Nephron (organoid): ENCODE results near the gene INS.

ENCODE experiments used
- H3K27ac Mint-ChIP-seq, 3 experiments: 2 replicates each; pipeline ENCODE4 v1.8.0; 2020; ENCODE audit warnings: mixed read lengths in 3 of 3, mild to moderate bottlenecking in 2 of 3, moderate library complexity in 1 of 3
- H3K27me3 Mint-ChIP-seq: 2 replicates; pipeline ENCODE4 v1.8.0; 2021; ENCODE audit warnings: low read depth, mild to moderate bottlenecking, moderate library complexity, mixed read lengths
- H3K36me3 Mint-ChIP-seq: 2 replicates; pipeline ENCODE4 v1.8.0; 2020; ENCODE audit warnings: low read depth, mixed read lengths
- H3K4me1 Mint-ChIP-seq: 2 replicates; pipeline ENCODE4 v1.8.0; 2020; ENCODE audit warnings: mixed read lengths
- H3K4me3 Mint-ChIP-seq, 3 experiments: 2 replicates each; pipeline ENCODE4 v1.8.0; 2020; ENCODE audit warnings: mild to moderate bottlenecking in 3 of 3, mixed read lengths in 3 of 3, moderate library complexity in 2 of 3
- H3K9me3 Mint-ChIP-seq: 2 replicates; pipeline ENCODE4 v1.8.0; 2020; ENCODE audit warnings: mixed read lengths
- TF ChIP-seq, protein P1 (sequence below), 3 experiments: fragments of 200-600 bp; sonication (generic); IDR thresholded peaks; one replicate each; pipeline ENCODE4 v1.5.0; 2021; ENCODE audit warnings: antibody characterized with exemption in 3 of 3; ENCODE audit not compliant: unreplicated experiment in 3 of 3

The INS gene

DNA sequence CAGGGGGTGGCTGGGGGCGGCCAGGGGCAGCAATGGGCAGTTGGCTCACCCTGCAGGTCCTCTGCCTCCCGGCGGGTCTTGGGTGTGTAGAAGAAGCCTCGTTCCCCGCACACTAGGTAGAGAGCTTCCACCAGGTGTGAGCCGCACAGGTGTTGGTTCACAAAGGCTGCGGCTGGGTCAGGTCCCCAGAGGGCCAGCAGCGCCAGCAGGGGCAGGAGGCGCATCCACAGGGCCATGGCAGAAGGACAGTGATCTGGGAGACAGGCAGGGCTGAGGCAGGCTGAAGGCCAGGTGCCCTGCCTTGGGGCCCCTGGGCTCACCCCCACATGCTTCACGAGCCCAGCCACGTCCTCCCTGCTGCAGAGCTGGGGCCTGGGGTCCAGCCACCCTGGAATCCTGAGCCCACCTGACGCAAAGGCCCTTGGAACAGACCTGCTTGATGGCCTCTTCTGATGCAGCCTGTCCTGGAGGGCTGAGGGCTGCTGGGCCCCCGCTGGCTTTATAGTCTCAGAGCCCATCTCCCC is at the start of gene INS:
Gene INS (minus strand): TSS at position 474 of the 524 bp plus-strand sequence. CDS start 238 bp downstream, at position 236.
- H3K9me3 Mint-ChIP-seq = no peaks in the 10 kb centered on the region
- H3K4me1 Mint-ChIP-seq = no peaks in the 10 kb centered on the region
- no peaks in the 10 kb centered on the region for H3K27me3 Mint-ChIP-seq
- H3K4me3 Mint-ChIP-seq = no peak within 1 kb of the TSS
- no peaks in the 10 kb centered on the region for H3K36me3 Mint-ChIP-seq
- no peak within 1 kb of the TSS for H3K27ac Mint-ChIP-seq
- TF ChIP-seq, protein P1, sequence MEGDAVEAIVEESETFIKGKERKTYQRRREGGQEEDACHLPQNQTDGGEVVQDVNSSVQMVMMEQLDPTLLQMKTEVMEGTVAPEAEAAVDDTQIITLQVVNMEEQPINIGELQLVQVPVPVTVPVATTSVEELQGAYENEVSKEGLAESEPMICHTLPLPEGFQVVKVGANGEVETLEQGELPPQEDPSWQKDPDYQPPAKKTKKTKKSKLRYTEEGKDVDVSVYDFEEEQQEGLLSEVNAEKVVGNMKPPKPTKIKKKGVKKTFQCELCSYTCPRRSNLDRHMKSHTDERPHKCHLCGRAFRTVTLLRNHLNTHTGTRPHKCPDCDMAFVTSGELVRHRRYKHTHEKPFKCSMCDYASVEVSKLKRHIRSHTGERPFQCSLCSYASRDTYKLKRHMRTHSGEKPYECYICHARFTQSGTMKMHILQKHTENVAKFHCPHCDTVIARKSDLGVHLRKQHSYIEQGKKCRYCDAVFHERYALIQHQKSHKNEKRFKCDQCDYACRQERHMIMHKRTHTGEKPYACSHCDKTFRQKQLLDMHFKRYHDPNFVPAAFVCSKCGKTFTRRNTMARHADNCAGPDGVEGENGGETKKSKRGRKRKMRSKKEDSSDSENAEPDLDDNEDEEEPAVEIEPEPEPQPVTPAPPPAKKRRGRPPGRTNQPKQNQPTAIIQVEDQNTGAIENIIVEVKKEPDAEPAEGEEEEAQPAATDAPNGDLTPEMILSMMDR (IDR thresholded peaks at IDR 0.05; ENCODE audit: unreplicated experiment in 3 of 3) = no peak

- Mint-ChIP-seq H3K4me3 (no peak overlapping the region), H3K27me3 (peaks cover 18% of the 10 kb centered on the region), H3K36me3 (no peaks in the 10 kb centered on the region), H3K9me3 (no peaks in the 10 kb centered on the region), H3K27ac (peak overlapping the region in 2 of 3 experiments; percentile 63 to 75), H3K4me1 (peaks cover 48% of the 10 kb centered on the region)
- TF ChIP-seq, protein P1 (IDR thresholded peaks at IDR 0.05; ENCODE audit: unreplicated experiment in 3 of 3) = no peak
Measured at GRCh38 chr11:2210366-2211112, 49.5 kb upstream of the INS start.

DNA sequence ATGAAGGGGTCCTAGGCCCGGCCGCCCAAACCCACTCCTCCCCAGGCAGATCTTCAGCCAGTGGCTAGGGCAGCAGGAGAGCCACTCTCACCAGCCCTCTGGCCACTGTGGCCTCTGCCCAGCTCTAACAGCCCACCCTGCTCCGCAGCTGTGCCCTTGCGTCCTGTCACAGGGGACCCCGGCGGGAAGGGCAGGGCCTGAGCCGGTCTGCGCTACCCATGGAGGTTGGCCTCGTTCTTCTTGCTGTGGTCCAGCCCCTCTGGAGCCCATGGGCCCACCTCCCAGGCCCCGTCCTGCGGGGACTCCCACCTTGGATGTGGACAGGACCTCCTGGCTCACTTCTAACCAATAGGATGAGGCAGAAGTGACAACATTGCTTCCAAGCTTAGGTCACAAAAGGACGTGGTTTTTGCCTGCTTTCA is 48.9 kb upstream of the INS start:
- Mint-ChIP-seq H3K4me1 (peaks cover 48% of the 10 kb centered on the region), H3K9me3 (no peaks in the 10 kb centered on the region), H3K36me3 (no peaks in the 10 kb centered on the region), H3K27ac (no peak overlapping the region), H3K4me3 (no peak overlapping the region), H3K27me3 (peaks cover 18% of the 10 kb centered on the region)
- TF ChIP-seq, protein P1 (IDR thresholded peaks at IDR 0.05; ENCODE audit: unreplicated experiment in 3 of 3) = no peak

GRCh38 chr11:2209370-2209801 is 48.4 kb upstream of the INS start:
- Mint-ChIP-seq H3K27me3 (peaks cover 17% of the 10 kb centered on the region), H3K4me3 (no peak overlapping the region), H3K9me3 (no peaks in the 10 kb centered on the region), H3K36me3 (no peaks in the 10 kb centered on the region), H3K27ac (no peak overlapping the region), H3K4me1 (peaks cover 43% of the 10 kb centered on the region)
- TF ChIP-seq, protein P1 (IDR thresholded peaks at IDR 0.05; ENCODE audit: unreplicated experiment in 3 of 3) = no peak

DNA sequence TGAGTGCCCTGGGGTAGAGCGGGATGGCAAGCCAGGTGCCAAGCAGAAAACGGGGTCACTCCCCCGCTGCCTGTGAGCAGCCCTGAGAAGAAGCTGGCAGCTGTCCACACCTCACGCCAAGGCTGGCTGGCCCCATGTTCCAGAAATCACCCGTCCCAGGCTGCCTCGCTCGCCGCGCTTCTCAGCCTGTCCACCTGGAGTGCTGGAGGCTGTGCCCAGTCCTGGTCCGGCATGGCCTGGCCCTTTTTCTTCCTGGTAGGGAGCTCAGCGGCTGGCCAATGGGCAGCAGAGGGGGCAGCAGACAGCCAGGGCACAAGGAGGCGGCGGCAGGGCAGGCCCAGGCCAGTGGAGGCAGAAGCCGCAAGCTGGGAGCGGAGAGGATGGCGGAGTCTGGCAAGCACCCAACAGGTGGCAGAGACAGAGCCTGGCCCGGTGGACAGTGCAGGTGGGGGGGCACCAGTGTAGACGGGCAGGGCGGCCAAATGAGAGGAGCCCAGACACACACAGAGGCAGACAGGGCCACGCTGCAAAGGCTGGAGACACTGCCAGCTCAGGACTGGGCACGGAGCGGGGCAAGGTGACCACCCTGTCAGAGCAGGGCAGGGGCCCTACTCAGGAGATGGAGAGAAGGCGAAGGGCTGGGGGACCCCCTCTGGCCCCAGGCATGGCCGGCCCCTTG is 47.8 kb upstream of the INS start:
- Mint-ChIP-seq H3K27me3 (peaks cover 12% of the 10 kb centered on the region), H3K4me3 (no peak overlapping the region), H3K36me3 (no peaks in the 10 kb centered on the region), H3K4me1 (peaks cover 37% of the 10 kb centered on the region), H3K9me3 (no peaks in the 10 kb centered on the region), H3K27ac (peak overlapping the region in 2 of 3 experiments; percentile 40 to 47)
- TF ChIP-seq, protein P1 (IDR thresholded peaks at IDR 0.05; ENCODE audit: unreplicated experiment in 3 of 3) = peak in 1 of 3 experiments; percentile 22
